Epithelial cell of proximal tubule (primary cell): Measurements from ENCODE around the gene CASS4. TPM values are rescaled to one million over a fixed set of nuclear protein-coding genes. Genes with fewer than 3 reads are reported as not detected.
A peak's percentile ranks its signal among the peaks of the same experiment; 100 is the strongest.

Experiments
- DNase-seq: peaks from one replicate; pipeline ENCODE4 v3.0.0-alpha.2; 2011; ENCODE audit warnings: low read depth
- H3K4me3 ChIP-seq: 2 replicates; pipeline ENCODE4 v1.5.1; 2011; ENCODE audit warnings: low read depth, mild to moderate bottlenecking, low read length
- total RNA-seq: library from RNA; depleted of rRNA; stranded (reverse); fragments of >200 nt; gene quantifications from 2 replicates; pipeline ENCODE4 v1.2.3, GENCODE V29; 2015
- TF ChIP-seq, protein P1 (sequence below): conservative IDR thresholded peaks from 2 replicates; pipeline ENCODE4 v1.5.1; 2012; ENCODE audit warnings: low read depth, mild to moderate bottlenecking, low read length

Gene CASS4, protein sequence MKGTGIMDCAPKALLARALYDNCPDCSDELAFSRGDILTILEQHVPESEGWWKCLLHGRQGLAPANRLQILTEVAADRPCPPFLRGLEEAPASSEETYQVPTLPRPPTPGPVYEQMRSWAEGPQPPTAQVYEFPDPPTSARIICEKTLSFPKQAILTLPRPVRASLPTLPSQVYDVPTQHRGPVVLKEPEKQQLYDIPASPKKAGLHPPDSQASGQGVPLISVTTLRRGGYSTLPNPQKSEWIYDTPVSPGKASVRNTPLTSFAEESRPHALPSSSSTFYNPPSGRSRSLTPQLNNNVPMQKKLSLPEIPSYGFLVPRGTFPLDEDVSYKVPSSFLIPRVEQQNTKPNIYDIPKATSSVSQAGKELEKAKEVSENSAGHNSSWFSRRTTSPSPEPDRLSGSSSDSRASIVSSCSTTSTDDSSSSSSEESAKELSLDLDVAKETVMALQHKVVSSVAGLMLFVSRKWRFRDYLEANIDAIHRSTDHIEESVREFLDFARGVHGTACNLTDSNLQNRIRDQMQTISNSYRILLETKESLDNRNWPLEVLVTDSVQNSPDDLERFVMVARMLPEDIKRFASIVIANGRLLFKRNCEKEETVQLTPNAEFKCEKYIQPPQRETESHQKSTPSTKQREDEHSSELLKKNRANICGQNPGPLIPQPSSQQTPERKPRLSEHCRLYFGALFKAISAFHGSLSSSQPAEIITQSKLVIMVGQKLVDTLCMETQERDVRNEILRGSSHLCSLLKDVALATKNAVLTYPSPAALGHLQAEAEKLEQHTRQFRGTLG
- total RNA-seq: under 0.01 and 0.14 TPM in 2 replicates

GRCh38 chr20:56411759-56412472, at the start of gene CASS4:
Gene CASS4 (plus strand): TSS chr20:56412260. CDS start chr20:56412459, 199 bp downstream.
- TF ChIP-seq, protein P1, sequence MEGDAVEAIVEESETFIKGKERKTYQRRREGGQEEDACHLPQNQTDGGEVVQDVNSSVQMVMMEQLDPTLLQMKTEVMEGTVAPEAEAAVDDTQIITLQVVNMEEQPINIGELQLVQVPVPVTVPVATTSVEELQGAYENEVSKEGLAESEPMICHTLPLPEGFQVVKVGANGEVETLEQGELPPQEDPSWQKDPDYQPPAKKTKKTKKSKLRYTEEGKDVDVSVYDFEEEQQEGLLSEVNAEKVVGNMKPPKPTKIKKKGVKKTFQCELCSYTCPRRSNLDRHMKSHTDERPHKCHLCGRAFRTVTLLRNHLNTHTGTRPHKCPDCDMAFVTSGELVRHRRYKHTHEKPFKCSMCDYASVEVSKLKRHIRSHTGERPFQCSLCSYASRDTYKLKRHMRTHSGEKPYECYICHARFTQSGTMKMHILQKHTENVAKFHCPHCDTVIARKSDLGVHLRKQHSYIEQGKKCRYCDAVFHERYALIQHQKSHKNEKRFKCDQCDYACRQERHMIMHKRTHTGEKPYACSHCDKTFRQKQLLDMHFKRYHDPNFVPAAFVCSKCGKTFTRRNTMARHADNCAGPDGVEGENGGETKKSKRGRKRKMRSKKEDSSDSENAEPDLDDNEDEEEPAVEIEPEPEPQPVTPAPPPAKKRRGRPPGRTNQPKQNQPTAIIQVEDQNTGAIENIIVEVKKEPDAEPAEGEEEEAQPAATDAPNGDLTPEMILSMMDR: no peak
- no peak for DNase-seq
- H3K4me3 ChIP-seq: peak within 1 kb of the TSS; percentile 41

DNA sequence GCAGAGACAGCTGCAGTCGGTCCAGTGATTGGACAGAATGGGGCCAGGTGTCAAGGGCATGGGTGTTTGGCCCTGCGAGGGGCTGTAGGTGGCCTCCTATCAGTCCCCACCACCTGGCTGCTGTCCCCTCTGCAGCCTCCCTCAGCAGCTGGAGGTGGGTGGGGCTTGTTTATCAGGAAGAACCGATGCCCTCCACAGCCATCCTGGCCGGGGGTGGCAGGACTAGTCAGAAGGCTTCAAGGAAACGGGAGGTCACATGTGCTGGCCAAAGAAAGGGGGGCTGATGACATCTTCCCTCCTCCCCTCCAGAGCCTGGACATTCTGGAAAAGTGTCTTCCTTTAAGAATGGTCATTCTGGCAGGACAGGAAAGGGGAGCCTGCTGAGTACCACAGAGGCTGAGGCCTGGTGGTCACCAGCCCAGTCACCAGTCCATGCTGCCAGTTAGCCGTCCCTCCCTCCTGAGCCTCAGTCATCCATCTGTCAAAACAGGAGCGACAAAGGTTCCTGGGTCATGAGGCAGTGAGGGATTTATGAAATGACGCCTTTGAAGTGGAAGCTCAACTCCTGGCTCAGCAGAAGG, 49.1 kb upstream of the CASS4 start:
- DNase-seq: no peak
- TF ChIP-seq, protein P1: no peak

DNA sequence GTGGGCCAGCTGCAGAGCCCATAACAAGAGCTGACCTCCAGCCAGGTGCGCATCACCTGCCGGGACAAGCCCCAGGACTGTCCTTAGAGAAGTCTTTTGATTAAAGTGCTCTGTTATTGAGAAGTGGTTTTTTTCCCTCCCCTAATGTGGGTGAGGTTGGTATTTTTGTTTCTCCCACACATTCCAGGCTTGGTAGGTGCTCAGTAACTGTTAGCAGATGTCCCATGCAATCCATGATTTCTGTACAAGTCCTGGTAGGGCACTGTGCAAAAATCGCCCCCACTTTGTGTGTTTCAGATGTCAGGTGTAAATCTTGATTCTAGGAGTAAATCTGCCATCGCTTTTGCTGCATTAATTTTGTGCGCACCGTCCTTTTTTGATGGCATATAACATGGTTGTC, 48.6 kb upstream of the CASS4 start:
- TF ChIP-seq, protein P1: no peak
- no peak for DNase-seq
- H3K4me3 ChIP-seq: no peak overlapping the region

More for the DNA sequence above, 49.1 kb upstream of the CASS4 start:
- no peak overlapping the region for H3K4me3 ChIP-seq

- no peak for DNase-seq
- TF ChIP-seq, protein P1: no peak
- H3K4me3 ChIP-seq: no peak overlapping the region
Measured at GRCh38 chr20:56368351-56369134, 43.5 kb upstream of the CASS4 start.

DNA sequence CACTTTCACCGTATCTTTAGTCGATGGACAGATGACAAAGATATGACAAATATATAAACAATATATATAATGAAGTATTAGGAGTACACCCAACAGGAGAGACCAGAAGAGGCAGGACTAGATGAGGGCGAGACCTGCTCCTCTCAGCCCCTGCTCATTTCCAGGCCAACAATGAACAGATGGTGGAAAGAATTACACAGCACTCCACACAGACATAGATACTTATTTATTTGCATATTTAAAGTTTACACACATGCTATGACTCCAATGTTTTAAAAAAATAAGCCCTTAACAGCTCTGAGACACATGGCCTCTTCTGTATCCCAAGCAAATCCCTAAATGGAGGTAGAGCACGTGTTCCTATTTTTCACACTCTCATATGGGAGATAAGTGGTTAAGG, 42.9 kb upstream of the CASS4 start:
- no peak for DNase-seq
- H3K4me3 ChIP-seq: no peak overlapping the region
- TF ChIP-seq, protein P1: no peak

- TF ChIP-seq, protein P1: no peak
- H3K4me3 ChIP-seq: no peak overlapping the region
- no peak for DNase-seq
Measured at GRCh38 chr20:56371977-56372376, 40.1 kb upstream of the CASS4 start.
